ENCODE measurements around the gene WDR93.

DNA sequence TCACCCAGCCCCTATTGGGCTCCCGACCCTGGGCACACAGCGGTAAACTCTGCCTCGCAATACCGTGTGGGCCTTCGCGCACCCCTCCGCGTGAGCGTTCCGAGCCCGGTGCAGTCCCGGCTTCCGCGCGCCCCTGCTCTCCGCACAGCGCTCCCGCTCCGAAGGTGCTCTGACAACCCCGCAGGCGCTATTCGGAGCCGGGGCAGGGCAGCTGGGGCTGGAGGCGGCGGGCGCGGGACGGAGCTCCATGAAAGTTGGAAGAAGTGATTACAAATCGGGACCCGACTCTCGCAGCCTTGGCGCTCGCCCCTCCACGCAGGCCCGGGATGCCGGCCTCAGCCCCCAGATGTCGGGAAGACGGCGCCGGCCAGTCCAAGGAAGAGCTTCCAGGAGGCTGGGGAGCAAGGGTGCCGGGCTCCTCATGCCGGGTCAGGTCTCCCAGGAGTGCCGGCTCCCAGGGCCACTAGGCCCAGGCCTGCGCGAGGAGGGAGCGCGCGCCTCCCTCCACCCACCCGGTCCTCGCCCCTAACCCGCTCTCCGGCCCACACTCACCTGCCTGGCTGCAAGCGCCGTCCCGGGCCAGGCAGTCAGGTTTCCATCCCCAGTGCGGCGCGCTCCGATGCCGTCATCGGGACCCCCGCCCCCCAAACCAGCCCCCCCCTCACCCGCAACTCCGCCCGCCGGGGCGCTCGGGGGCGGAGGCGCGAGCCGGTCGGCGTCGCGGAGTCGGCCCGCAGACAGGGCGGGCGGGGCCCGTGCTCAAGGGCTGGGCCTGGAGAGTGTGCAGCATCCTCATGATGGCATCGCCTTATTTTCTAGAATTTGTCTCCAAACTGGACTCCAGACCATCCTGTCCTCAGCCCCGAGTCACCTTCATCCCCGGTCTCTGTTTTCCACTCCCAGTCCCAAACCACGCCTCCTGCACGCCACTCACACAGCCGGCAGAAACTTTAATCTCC lies 35.5 kb upstream of the WDR93 start, which contains the start of gene KIF7:
- TF ChIP-seq POLR2AphosphoS5 (IDR thresholded peaks at IDR 0.05; ENCODE audit: low read depth, low read length) (no peak), TAF1 (IDR thresholded peaks at IDR 0.05; ENCODE audit: borderline replicate concordance, low read depth, low read length) (no peak)
